Measurements from ENCODE around the gene AATK.

DNA sequence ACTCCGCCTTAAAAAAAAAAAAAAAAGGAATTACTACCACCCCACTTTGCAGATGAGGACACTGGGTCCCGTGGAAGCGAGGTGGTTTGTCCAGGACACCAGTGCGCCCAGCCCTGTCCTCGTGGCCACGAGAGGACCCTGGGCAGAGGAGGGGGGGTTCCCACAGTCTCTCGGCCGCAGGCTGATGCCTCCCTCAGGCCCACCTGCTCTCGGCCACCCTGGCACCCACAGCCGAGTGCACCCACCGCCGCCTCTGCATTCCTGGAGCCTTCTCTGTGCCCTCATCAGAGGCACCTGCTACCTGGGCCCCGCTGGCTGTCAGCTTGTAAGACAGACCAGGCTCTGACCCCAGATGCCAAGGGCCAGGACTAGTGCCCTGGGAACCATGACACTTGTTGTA, 28.8 kb downstream of the AATK start:
- TF ChIP-seq, protein P1, sequence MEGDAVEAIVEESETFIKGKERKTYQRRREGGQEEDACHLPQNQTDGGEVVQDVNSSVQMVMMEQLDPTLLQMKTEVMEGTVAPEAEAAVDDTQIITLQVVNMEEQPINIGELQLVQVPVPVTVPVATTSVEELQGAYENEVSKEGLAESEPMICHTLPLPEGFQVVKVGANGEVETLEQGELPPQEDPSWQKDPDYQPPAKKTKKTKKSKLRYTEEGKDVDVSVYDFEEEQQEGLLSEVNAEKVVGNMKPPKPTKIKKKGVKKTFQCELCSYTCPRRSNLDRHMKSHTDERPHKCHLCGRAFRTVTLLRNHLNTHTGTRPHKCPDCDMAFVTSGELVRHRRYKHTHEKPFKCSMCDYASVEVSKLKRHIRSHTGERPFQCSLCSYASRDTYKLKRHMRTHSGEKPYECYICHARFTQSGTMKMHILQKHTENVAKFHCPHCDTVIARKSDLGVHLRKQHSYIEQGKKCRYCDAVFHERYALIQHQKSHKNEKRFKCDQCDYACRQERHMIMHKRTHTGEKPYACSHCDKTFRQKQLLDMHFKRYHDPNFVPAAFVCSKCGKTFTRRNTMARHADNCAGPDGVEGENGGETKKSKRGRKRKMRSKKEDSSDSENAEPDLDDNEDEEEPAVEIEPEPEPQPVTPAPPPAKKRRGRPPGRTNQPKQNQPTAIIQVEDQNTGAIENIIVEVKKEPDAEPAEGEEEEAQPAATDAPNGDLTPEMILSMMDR (conservative IDR thresholded peaks at IDR 0.05; ENCODE audit: low read depth, low read length), result no peak
- TF ChIP-seq EZH2 (IDR thresholded peaks at IDR 0.05; ENCODE audit: low read length, unreplicated experiment), result no peak
